ENCODE data around the gene TSKU. TPM values are rescaled to one million over a fixed set of nuclear protein-coding genes. Genes with fewer than 3 reads are reported as not detected.

Gene TSKU
- total RNA-seq, 1 experiment from 2014 or later, result 40.6 TPM

- Mint-ChIP-seq H3K27ac (ENCODE audit: unreplicated experiment) (no peak overlapping the region), H3K36me3 (ENCODE audit: insufficient read depth, unreplicated experiment) (no peaks in the 10 kb centered on the region), H3K9me3 (ENCODE audit: unreplicated experiment) (no peaks in the 10 kb centered on the region), H3K4me3 (ENCODE audit: unreplicated experiment) (no peak overlapping the region), H3K27me3 (ENCODE audit: insufficient read depth, unreplicated experiment) (peaks cover 5% of the 10 kb centered on the region), H3K4me1 (ENCODE audit: low read depth, unreplicated experiment) (peaks cover 16% of the 10 kb centered on the region)
- DNase-seq, result no peak
- CTCF ChIA-PET, result interaction anchor here (1.0 kb wide), 1 partner anchor 84 kb away, joined by 3 read pairs; no protein-coding TSS in a partner anchor
- no peaks in the 10 kb centered on the region for H3K27me3 ChIP-seq (replicated peaks; ENCODE audit: control insufficient read depth, insufficient read depth, low read length)
- H3K4me3 ChIP-seq (ENCODE audit: low read depth, low read length), result no peak overlapping the region
- TF ChIP-seq CTCF (IDR thresholded peaks at IDR 0.05; ENCODE audit: insufficient read depth in 1 of 2, low read depth in 1 of 2, low read length in 1 of 2, severe bottlenecking in 1 of 2, unreplicated experiment in 1 of 2), result no peak
- H3K4me1 ChIP-seq, result peaks cover 13% of the 10 kb centered on the region
- no peaks in the 10 kb centered on the region; the same call in 1 of the 2 replicates for H3K9me3 ChIP-seq
- no peaks in the 10 kb centered on the region for H3K36me3 ChIP-seq (ENCODE audit: control insufficient read depth, insufficient read depth, low read length)
- no TSS peak for BruUV-seq (replicated peaks)
- POLR2A ChIA-PET, result no interaction called here
- intact Hi-C loops (cut with micrococcal nuclease; ENCODE audit: unreplicated experiment), result no loop called here
Measured at GRCh38 chr11:76835036-76835435, 51.9 kb downstream of the TSKU start.

GRCh38 chr11:76835928-76836612 is 52.9 kb downstream of the TSKU start:
- no peak for DNase-seq
- H3K36me3 Mint-ChIP-seq (ENCODE audit: insufficient read depth, unreplicated experiment), result no peaks in the 10 kb centered on the region
- no peak overlapping the region for H3K27ac Mint-ChIP-seq (ENCODE audit: unreplicated experiment)
- TF ChIP-seq CTCF (IDR thresholded peaks at IDR 0.05; ENCODE audit: insufficient read depth in 1 of 2, low read depth in 1 of 2, low read length in 1 of 2, severe bottlenecking in 1 of 2, unreplicated experiment in 1 of 2), result no peak
- intact Hi-C loops (cut with micrococcal nuclease; ENCODE audit: unreplicated experiment), result no loop called here
- Histone ChIP-seq H3K36me3 (ENCODE audit: control insufficient read depth, insufficient read depth, low read length) (no peaks in the 10 kb centered on the region), H3K4me3 (ENCODE audit: low read depth, low read length) (no peak overlapping the region), H3K4me1 (peaks cover 13% of the 10 kb centered on the region), H3K27me3 (replicated peaks; ENCODE audit: control insufficient read depth, insufficient read depth, low read length) (no peaks in the 10 kb centered on the region), H3K9me3 (no peaks in the 10 kb centered on the region)
- no peaks in the 10 kb centered on the region for H3K9me3 Mint-ChIP-seq (ENCODE audit: unreplicated experiment)
- H3K4me1 Mint-ChIP-seq (ENCODE audit: low read depth, unreplicated experiment), result peaks cover 19% of the 10 kb centered on the region
- H3K27me3 Mint-ChIP-seq (ENCODE audit: insufficient read depth, unreplicated experiment), result peaks cover 5% of the 10 kb centered on the region
- BruUV-seq (replicated peaks), result no TSS peak
- H3K4me3 Mint-ChIP-seq (ENCODE audit: unreplicated experiment), result no peak overlapping the region
- CTCF ChIA-PET, result interaction anchor here (1.0 kb wide), 2 partner anchors 83 to 114 kb away, joined by 3 read pairs; no protein-coding TSS in a partner anchor
- POLR2A ChIA-PET, result no interaction called here

GRCh38 chr11:76836613-76837291 is 53.6 kb downstream of the TSKU start:
- Mint-ChIP-seq H3K9me3 (ENCODE audit: unreplicated experiment) (no peaks in the 10 kb centered on the region), H3K4me1 (ENCODE audit: low read depth, unreplicated experiment) (peaks cover 19% of the 10 kb centered on the region), H3K36me3 (ENCODE audit: insufficient read depth, unreplicated experiment) (no peaks in the 10 kb centered on the region), H3K27ac (ENCODE audit: unreplicated experiment) (no peak overlapping the region), H3K27me3 (ENCODE audit: insufficient read depth, unreplicated experiment) (peaks cover 9% of the 10 kb centered on the region), H3K4me3 (ENCODE audit: unreplicated experiment) (no peak overlapping the region)
- Histone ChIP-seq H3K4me1 (peaks cover 13% of the 10 kb centered on the region), H3K4me3 (ENCODE audit: low read depth, low read length) (no peak overlapping the region), H3K27me3 (replicated peaks; ENCODE audit: control insufficient read depth, insufficient read depth, low read length) (no peaks in the 10 kb centered on the region), H3K36me3 (ENCODE audit: control insufficient read depth, insufficient read depth, low read length) (no peaks in the 10 kb centered on the region), H3K9me3 (no peaks in the 10 kb centered on the region)
- no peak for DNase-seq
- intact Hi-C loops (cut with micrococcal nuclease; ENCODE audit: unreplicated experiment), result no loop called here
- CTCF ChIA-PET, result interaction anchor here (1.0 kb wide), 1 partner anchor 115 kb away, joined by 3 read pairs; no protein-coding TSS in a partner anchor
- no TSS peak for BruUV-seq (replicated peaks)
- TF ChIP-seq CTCF (IDR thresholded peaks at IDR 0.05; ENCODE audit: insufficient read depth in 1 of 2, low read depth in 1 of 2, low read length in 1 of 2, severe bottlenecking in 1 of 2, unreplicated experiment in 1 of 2), result peak in 1 of 2 experiments; percentile 11
- POLR2A ChIA-PET, result no interaction called here

Data from Caco-2 (cell line).